Stimulated activated effector memory CD8-positive, alpha-beta T cell treated with anti-CD3 and anti-CD28 coated beads, Interleukin-12 subunit alpha, Interleukin-12 subunit beta, amount 100 ng/mL, for 72 hours (primary cell): ENCODE data around the gene HLA-DOB.

Experiments used
- ATAC-seq: fragments of 150-1000 bp; cut with Tn5 transposase; 2 replicates; pipeline ENCODE4 v1.10.0; 2021
- DNase-seq, 2 donors: peaks; one replicate each; pipeline ENCODE4 v3.0.0; 2021 to 2022; ENCODE audit warnings: low spot score in 2 of 2
- H3K27ac Mint-ChIP-seq: one replicate; pipeline ENCODE4 v1.8.0; 2022; ENCODE audit warnings: mild to moderate bottlenecking, mixed read lengths
- H3K36me3 Mint-ChIP-seq: one replicate; pipeline ENCODE4 v1.8.0; 2022; ENCODE audit warnings: mild to moderate bottlenecking, mixed read lengths
- H3K4me1 Mint-ChIP-seq: one replicate; pipeline ENCODE4 v1.8.0; 2022; ENCODE audit warnings: mixed read lengths
- H3K4me3 Mint-ChIP-seq: one replicate; pipeline ENCODE4 v1.8.0; 2022; ENCODE audit warnings: mild to moderate bottlenecking, mixed read lengths
- H3K9me3 Mint-ChIP-seq: one replicate; pipeline ENCODE4 v1.8.0; 2022; ENCODE audit warnings: mixed read lengths

HLA-DOB gene

DNA sequence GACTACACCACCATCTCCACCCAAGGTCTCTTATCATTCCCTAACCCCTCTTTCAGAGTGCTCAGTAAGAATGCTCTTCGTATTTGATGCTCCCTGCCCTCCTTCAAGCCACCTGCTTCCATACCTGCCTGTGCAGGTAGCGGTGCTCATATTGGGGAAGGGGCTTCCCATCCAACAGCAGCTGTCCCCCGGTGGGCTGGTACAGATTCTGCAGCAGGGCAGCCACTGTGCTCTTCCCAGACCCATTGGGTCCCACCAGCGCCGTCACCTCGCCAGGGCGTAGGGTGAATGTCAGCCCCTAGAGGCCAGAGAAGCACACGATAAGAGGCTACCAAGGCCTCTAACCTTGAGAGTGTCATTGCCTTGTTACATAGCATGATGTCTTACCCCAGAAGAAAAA lies 31.0 kb upstream of the HLA-DOB start:
- DNase-seq (peak in 1 of 2 donors; percentile 45), ATAC-seq (no peak)
- peaks cover 84% of the 10 kb centered on the region for H3K4me1 Mint-ChIP-seq
- peak overlapping the region; percentile 99 for H3K4me3 Mint-ChIP-seq
- H3K9me3 Mint-ChIP-seq: no peaks in the 10 kb centered on the region
- peaks cover 100% of the 10 kb centered on the region for H3K36me3 Mint-ChIP-seq
- H3K27ac Mint-ChIP-seq: peak overlapping the region; percentile 100

DNA sequence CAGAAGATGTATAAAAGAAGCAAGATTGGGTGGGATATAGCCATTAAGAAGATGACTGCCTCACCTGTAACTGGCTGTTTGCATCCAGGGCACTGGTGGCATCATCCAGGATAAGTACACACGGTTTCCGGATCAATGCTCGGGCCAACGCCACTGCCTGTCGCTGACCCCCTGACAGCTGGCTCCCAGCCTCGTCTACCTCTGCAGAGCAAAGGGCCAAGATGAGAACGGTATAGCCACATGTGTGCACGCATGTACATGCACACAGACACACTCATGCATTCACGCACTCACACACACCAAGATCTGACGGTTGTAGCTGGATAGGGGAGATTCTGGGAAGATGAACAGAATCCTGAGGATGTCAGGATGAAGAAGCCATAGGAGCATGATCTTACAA lies 30.2 kb upstream of the HLA-DOB start:
- peak in 1 of 2 donors; percentile 47 for DNase-seq
- ATAC-seq: no peak
- Mint-ChIP-seq H3K27ac (peak overlapping the region; percentile 100), H3K9me3 (no peaks in the 10 kb centered on the region), H3K4me3 (peak overlapping the region; percentile 99), H3K36me3 (peaks cover 100% of the 10 kb centered on the region), H3K4me1 (peaks cover 90% of the 10 kb centered on the region)

DNA sequence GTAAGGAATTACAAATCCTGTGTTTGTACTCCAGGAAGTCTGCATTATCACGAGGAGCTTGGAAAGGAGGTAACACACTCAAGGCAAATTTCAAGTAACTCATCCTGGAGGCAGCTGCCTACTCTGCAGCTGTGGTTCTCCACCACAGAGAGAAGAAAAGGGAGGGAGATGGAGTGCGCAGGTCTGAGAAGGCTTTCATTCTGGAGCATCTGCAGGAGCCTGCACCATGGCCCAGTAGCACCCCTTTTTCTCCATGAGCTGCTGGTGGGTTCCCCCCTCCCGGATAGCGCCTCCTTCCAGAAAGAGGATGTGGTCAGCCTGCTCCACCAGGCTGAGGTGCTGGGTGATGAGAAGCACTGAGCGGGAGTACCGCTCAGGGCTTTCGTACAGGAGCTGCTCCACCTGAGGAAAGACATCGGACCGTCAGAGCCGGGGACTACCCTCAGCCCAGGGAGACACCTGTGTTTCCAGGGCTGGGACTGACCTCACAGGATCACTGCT lies 28.6 kb upstream of the HLA-DOB start:
- peaks cover 100% of the 10 kb centered on the region for H3K36me3 Mint-ChIP-seq
- DNase-seq (peak in 1 of 2 donors; percentile 79), ATAC-seq (peak; percentile 7)
- no peaks in the 10 kb centered on the region for H3K9me3 Mint-ChIP-seq
- peak overlapping the region; percentile 100 for H3K27ac Mint-ChIP-seq
- H3K4me1 Mint-ChIP-seq: peaks cover 90% of the 10 kb centered on the region
- peak overlapping the region; percentile 99 for H3K4me3 Mint-ChIP-seq

DNA sequence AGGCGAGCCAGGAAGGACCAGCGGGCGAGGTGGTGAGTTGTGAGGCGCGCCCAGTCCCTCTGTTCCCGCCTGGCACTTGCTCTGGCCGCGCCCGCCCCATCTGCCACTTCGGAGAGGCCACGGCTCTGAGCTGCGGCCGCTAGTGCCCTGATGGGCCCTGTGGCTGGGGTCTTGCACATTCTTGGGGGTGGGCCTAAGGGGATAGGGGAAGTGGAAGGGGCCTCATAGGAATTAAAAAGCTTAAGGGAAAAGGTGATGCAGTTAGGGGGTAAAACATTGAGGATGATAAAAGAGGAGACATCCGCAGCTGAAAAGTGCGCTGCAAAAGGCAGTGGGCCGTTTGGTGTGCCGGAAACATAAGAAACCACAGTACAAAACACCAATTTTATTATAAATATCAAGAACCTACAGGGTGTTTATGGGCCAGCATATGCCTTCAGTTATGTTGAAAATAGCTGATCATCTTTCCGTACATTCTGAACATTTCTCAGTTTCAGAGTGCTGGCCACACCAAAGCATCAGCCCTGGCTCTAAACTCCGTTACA lies 28.1 kb upstream of the HLA-DOB start:
- Mint-ChIP-seq H3K9me3 (no peaks in the 10 kb centered on the region), H3K4me3 (peak overlapping the region; percentile 99), H3K4me1 (peaks cover 90% of the 10 kb centered on the region), H3K36me3 (peaks cover 100% of the 10 kb centered on the region), H3K27ac (peak overlapping the region; percentile 100)
- DNase-seq: no peak
- ATAC-seq: no peak

DNA sequence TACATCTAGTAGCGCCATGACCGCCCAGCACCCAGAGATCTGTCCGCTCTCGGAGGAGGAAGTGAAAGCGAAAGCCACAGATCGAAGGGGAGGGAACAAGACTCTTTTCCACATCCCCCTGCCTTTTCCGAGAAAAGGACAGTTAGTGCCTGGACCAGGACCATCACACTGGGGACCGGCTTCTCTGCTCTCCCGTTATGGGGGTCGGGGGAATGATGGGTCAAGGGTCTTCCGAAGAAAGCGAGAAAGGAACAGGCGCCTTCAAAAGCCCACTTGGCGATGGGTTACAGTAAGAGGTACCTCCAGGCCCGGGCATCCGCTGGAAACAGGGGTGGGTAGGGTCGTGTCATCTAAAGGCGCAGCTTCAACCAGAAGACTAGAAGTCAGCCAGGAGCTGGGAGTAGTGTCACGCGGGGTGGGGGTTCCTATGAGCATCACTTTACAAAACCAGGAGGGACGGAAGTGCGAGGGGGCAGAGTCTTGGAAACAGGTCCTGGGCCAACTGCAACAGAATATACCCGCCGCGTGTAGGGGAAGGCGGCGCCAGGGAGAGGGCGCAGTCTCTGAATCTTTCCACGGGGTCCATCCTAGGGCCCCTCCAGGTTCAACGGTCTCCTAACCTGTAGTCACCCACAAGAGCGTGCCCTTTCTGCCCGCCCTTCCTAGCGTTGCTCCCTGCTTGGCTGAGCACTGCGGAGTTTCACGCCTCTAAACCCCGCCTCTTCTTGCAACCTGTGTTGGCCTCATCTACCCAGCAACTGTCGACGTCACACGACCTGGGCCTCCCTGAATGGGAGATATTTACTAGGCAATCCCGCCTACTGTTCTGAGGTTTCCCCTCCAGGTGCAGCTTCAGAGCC lies 27.4 kb upstream of the HLA-DOB start, which contains the start of gene PSMB8:
PSMB8 (minus strand) TSS at position 69 of the 860 bp plus-strand sequence; CDS start at position 18, 51 bp downstream.
- Mint-ChIP-seq H3K9me3 (no peaks in the 10 kb centered on the region), H3K4me3 (peak within 1 kb of the TSS; percentile 99), H3K27ac (peak within 1 kb of the TSS; percentile 100), H3K4me1 (peaks cover 92% of the 10 kb centered on the region), H3K36me3 (peaks cover 100% of the 10 kb centered on the region)
- DNase-seq (peak; percentile 92 to 99), ATAC-seq (peak; percentile 90)

DNA sequence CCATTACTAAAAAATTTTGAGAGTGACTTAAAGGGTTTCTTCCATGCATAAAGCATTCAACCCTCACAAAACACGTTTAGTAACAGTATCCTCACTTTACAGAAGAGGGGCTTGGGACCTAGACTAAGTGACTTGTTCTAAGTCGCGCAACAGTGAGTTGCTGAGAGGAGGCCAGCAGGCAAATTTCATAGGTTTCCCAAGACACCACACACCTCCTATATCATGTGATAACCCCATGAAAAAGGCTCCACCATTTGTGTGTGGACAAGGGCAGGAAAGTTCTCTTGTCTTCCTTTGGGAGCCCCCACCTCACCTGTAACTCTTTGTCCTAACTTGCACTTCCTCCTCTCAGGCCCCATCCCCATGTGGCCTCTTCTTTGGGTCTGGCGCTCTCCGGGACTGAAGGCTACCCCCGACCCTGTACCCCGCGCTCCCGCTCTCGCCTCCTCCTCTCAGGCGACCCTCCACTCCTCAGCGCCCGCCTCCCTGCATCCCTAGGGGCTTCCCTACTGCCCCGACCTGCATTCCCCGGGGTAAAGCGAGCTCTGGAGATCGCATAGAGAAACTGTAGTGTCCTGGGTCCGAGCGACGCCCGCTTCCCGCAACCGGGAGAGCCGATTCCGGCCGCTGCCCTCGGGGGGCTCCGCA lies 26.7 kb upstream of the HLA-DOB start:
- no peak for DNase-seq
- Mint-ChIP-seq H3K9me3 (no peaks in the 10 kb centered on the region), H3K4me3 (peak overlapping the region; percentile 99), H3K36me3 (peaks cover 97% of the 10 kb centered on the region), H3K4me1 (peaks cover 88% of the 10 kb centered on the region), H3K27ac (peak overlapping the region; percentile 100)
- no peak for ATAC-seq

DNA sequence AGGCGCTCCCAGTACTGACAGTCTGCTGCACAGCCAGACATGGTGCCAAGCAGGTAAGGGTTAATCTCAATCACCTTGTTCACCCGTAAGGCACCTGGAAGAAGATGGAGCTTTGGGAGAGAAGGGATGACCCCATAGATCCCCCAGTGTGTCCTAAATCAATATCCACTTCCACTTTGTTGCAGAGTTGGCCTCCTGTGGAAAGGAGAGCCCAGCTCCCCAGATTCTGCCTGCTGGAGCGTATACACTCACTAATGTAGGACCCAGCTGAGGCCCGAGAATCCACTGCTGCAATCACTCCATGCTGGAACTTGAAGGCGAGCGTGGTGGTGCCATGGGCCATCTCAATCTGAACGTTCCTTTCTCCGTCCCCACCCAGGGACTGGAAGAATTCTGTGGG lies 25.9 kb upstream of the HLA-DOB start:
- H3K27ac Mint-ChIP-seq: peak overlapping the region; percentile 100
- ATAC-seq (no peak), DNase-seq (peak in 1 of 2 donors; percentile 54)
- peaks cover 96% of the 10 kb centered on the region for H3K36me3 Mint-ChIP-seq
- peaks cover 80% of the 10 kb centered on the region for H3K4me1 Mint-ChIP-seq
- peak overlapping the region; percentile 99 for H3K4me3 Mint-ChIP-seq
- no peaks in the 10 kb centered on the region for H3K9me3 Mint-ChIP-seq

DNA sequence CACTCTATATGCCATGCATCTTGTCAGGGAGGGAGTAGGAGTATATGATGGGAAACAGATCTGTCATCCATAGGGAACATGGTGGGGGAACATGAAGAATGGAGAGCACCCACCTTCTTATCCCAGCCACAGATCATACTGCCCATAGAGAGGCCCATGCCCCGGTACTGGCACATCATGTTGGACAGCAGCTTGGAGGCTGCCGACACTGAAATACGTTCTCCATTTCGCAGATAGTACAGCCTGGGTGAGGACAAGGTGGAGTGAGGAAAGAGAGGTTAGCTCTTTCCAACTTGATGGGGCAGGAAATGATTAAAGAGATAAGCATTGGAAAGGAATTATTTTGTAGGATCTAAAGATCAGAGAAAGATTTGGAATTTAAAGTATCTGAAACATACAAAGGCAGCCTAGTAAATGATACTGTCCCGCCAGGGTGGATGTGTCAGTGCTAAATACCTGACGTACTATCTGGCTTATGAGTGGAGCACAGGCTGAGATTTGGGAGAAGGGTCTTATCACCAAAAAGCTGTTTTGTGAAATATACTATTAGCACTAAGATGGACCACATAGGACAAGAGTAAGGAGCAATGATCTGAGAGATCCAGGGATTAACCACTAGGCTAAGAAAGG lies 25.3 kb upstream of the HLA-DOB start:
- Mint-ChIP-seq H3K9me3 (no peaks in the 10 kb centered on the region), H3K27ac (peak overlapping the region; percentile 100), H3K4me3 (peak overlapping the region; percentile 99), H3K4me1 (peaks cover 80% of the 10 kb centered on the region), H3K36me3 (peaks cover 96% of the 10 kb centered on the region)
- peak in 1 of 2 donors; percentile 48 for DNase-seq
- no peak for ATAC-seq

DNA sequence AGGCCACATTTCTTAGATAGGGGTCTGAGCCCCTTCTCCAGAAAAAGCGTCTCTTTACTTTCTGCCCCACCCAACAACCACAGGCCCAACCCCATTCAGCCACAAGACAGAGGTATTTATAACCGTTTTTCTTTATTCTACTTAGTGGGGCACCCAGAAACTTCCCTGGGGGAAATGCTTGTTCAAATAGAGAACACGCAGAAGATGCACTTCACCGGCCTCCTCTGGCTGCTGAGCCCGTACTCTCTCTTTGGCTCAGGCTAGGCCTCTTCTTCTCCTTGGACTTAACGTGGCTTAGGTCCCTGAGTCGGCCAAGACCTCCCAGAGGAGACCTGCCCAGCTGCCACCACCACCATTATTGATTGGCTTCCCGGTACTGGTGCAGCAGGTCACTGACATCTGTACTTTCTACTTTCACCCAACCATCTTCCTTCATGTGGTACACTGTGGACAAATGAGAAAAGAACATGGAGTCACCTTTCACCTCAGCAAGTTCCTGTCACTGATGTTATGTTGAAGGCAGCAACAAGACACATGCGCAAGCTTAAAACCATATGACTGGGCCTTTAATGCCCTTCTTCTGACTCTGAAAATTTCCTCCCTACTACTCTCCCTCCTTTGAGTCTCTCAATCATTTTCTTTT lies 23.9 kb upstream of the HLA-DOB start:
- Mint-ChIP-seq H3K27ac (peak overlapping the region; percentile 100), H3K4me3 (peak overlapping the region; percentile 99), H3K36me3 (peaks cover 96% of the 10 kb centered on the region), H3K4me1 (peaks cover 83% of the 10 kb centered on the region), H3K9me3 (no peaks in the 10 kb centered on the region)
- DNase-seq (peak in 1 of 2 donors; percentile 75), ATAC-seq (peak; percentile 1)

DNA sequence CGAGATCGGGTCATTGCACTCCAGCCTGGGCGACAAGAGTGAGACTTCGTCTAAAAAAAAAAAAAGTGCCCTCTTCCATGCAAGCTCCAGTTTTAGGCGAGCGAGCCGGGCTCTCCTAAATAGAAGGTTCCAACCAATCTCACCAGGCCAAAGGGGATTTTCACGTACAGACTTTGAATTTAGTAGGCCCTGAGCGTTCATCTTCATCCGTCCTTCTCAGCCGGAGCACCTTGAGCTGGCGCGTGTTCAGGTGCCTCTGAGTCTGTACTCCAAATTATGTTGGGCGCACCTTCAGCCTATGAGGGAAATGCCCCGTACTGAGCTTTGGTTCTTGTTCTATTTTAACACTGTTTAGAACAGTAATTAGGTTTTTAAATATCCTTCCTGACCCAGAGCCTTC lies 22.6 kb upstream of the HLA-DOB start:
- no peak for ATAC-seq
- H3K27ac Mint-ChIP-seq: peak overlapping the region; percentile 100
- H3K9me3 Mint-ChIP-seq: no peaks in the 10 kb centered on the region
- peak overlapping the region; percentile 99 for H3K4me3 Mint-ChIP-seq
- peaks cover 96% of the 10 kb centered on the region for H3K36me3 Mint-ChIP-seq
- peaks cover 84% of the 10 kb centered on the region for H3K4me1 Mint-ChIP-seq
- DNase-seq: no peak

DNA sequence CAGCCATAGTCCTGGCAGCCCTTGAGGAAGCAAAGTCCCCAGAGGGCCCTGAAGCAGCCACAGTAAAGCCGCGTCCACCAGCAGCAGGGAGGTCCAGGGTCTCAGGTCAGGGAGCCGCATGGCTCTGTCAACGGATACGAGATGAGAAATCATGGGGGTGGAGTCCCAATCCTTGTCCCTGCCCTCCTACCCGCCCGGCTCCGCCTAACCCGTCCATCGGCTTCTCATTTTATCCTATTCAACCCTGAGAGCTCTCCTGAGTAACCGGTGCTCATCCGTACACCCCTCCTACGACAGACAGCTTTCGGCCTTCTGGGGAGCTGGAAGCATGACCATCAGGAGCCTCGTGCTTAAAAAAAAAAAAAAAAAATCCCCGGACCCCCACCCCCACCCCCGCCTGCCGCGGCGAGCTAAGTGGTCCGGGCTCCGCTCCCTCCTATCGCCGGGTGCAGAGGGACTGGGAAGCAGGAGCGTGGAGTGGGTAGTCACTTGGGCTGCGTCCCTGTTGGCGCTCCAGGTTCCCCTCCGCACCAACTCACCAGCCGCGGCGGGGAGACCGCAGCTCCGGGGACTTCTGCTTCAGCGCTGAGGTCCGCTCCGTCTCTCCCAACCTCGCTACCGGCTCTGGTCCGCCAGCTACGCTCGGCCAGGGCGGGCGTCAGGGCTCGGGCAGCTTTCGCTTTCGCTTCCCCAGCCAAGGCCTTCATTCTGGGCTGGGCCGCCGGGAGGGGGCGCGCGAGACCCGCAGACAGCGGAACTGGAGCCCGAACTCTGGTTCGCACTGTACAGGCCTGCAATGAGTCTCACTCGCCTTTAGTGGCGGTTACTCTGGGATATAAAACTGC lies 21.5 kb upstream of the HLA-DOB start, which contains the start of gene TAP2:
TAP2 (minus strand) TSS at position 626 of the 845 bp plus-strand sequence; CDS start at position 120, 506 bp downstream.
- Mint-ChIP-seq H3K4me3 (peak within 1 kb of the TSS; percentile 99), H3K36me3 (peaks cover 96% of the 10 kb centered on the region), H3K9me3 (no peaks in the 10 kb centered on the region), H3K27ac (peak within 1 kb of the TSS; percentile 100), H3K4me1 (peaks cover 86% of the 10 kb centered on the region)
- ATAC-seq: peak; percentile 90
- DNase-seq: peak; percentile 99

DNA sequence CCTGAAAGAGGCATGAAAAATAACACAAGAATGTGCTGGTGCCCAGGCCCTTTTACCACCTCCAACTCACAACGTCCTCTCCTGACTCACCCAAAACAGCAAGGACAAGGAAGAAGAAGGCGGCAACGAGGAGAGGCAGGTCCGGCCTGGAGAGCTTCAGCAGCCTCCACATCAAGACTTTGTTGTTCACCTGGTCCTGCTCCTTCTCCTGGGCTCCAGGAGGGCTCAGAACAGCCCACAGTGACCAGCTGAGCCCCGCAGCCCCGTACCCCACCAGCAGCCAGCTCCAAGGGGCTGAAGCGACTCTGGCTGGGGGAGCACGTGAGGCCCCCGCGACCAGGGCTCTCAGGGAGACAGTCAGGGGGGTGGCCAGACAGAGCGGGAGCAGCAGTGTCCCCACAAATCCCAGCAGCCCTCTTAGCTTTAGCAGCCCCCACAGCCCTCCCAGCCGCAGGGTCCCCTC lies 20.9 kb upstream of the HLA-DOB start:
- DNase-seq (no peak), ATAC-seq (no peak)
- Mint-ChIP-seq H3K9me3 (no peaks in the 10 kb centered on the region), H3K27ac (peak overlapping the region; percentile 100), H3K4me3 (peak overlapping the region; percentile 99), H3K36me3 (peaks cover 96% of the 10 kb centered on the region), H3K4me1 (peaks cover 87% of the 10 kb centered on the region)

DNA sequence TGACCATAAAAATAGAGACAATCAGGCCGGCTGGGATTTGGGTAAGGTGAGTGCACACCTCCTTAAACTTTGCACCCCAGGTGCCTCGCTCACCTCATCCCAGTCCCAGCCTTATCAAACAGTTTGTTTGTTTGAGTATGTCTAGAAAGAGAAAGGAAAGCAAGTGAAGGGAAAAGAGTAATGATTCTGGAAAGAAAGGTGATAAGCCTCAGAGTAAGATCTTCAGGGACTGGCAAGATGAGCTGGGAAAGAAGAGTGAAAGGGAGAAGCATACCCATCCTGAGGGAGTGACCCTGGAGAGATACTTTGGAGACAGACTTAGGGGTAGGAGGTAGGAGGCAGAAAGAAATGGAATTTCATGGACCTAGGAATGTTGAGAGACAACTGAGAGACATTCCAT lies 20.1 kb upstream of the HLA-DOB start:
- H3K4me3 Mint-ChIP-seq: peak overlapping the region; percentile 99
- H3K9me3 Mint-ChIP-seq: no peaks in the 10 kb centered on the region
- peak overlapping the region; percentile 100 for H3K27ac Mint-ChIP-seq
- H3K36me3 Mint-ChIP-seq: peaks cover 96% of the 10 kb centered on the region
- DNase-seq (no peak), ATAC-seq (no peak)
- peaks cover 84% of the 10 kb centered on the region for H3K4me1 Mint-ChIP-seq
